HEK293 (cell line): ENCODE results near the gene SPTBN5.

ENCODE experiments used
- CTCF ChIA-PET: fragments of 350-600 bp; formaldehyde crosslinking; extraction: SDS; loops from one replicate; lab custom pipeline; 2021; ENCODE audit warnings: antibody characterized with exemption; lab: Yijun Ruan, JAX
- POLR2A ChIA-PET: fragments of 300-600 bp; formaldehyde crosslinking; extraction: SDS; loops from one replicate; lab custom pipeline; 2020; ENCODE audit warnings: antibody characterized with exemption, inconsistent platforms; lab: Yijun Ruan, JAX
- H3K27ac ChIP-seq: fragments of 200-500 bp; sonication (Bioruptor generic); 2 replicates; pipeline ENCODE4 v1.5.1; 2014; ENCODE audit warnings: low read depth, low read length, control low read depth, inconsistent platforms; ENCODE audit errors: extremely low read depth
- H3K36me3 ChIP-seq, 2 experiments: fragments of 200-500 bp in 1 of 2; sonication (Bioruptor generic) in 1 of 2; 1 replicate in 1 of 2; 2 replicates in 1 of 2; pipeline ENCODE4 v1.5.1; 2014 to 2017; ENCODE audit warnings: inconsistent platforms in 2 of 2, low read length in 2 of 2; ENCODE audit not compliant: control insufficient read depth in 2 of 2, insufficient read depth in 1 of 2
- H3K4me1 ChIP-seq: fragments of 200-500 bp; sonication (Bioruptor generic); 2 replicates; pipeline ENCODE4 v1.5.1; 2014; ENCODE audit warnings: mild to moderate bottlenecking, low read length, inconsistent platforms; ENCODE audit not compliant: control insufficient read depth, insufficient read depth
- H3K4me3 ChIP-seq: 2 replicates; pipeline ENCODE4 v1.5.1; 2011; ENCODE audit warnings: low read depth, mild to moderate bottlenecking, control low read depth, low read length, moderate library complexity
- H3K9me3 ChIP-seq: fragments of 200-500 bp; sonication (Bioruptor generic); 2 replicates; pipeline ENCODE4 v1.5.1; 2014; ENCODE audit warnings: low read depth, low read length, inconsistent platforms; ENCODE audit not compliant: control insufficient read depth, insufficient read depth
- FEZF1 ChIP-seq: fragments of 450-650 bp; formaldehyde crosslinking; IDR thresholded peaks from 2 replicates; pipeline ENCODE4 v1.5.1; 2016; ENCODE audit warnings: missing biosample characterization, missing genetic modification characterization
- GLI4 ChIP-seq: fragments of 450-650 bp; formaldehyde crosslinking; IDR thresholded peaks from 2 replicates; pipeline ENCODE4 v1.5.1; 2016; ENCODE audit warnings: missing biosample characterization, missing genetic modification characterization
- HIC1 ChIP-seq: fragments of 450-650 bp; formaldehyde crosslinking; IDR thresholded peaks from 2 replicates; pipeline ENCODE4 v1.5.1; 2016; ENCODE audit warnings: missing biosample characterization, missing genetic modification characterization
- HOXA7 ChIP-seq: sonication (generic); formaldehyde crosslinking; IDR thresholded peaks from 2 replicates; pipeline ENCODE4 v1.8.1; 2022; ENCODE audit warnings: missing genetic modification reagents, borderline replicate concordance
- ZIC2 ChIP-seq: fragments of 450-650 bp; formaldehyde crosslinking; IDR thresholded peaks from 2 replicates; pipeline ENCODE4 v1.5.1; 2016; ENCODE audit warnings: missing biosample characterization, missing genetic modification characterization
- ZNF114 ChIP-seq: fragments of 450-650 bp; formaldehyde crosslinking; IDR thresholded peaks from 2 replicates; pipeline ENCODE4 v1.5.0; 2017; ENCODE audit warnings: missing biosample characterization, missing genetic modification characterization
- ZNF138 ChIP-seq: fragments of 450-650 bp; formaldehyde crosslinking; IDR thresholded peaks from 2 replicates; pipeline ENCODE4 v1.5.1; 2016; ENCODE audit warnings: missing biosample characterization, missing genetic modification characterization, borderline replicate concordance
- ZNF140 ChIP-seq: fragments of 450-650 bp; formaldehyde crosslinking; IDR thresholded peaks from 2 replicates; pipeline ENCODE4 v1.5.1; 2016; ENCODE audit warnings: missing biosample characterization, missing genetic modification characterization
- ZNF169 ChIP-seq: fragments of 450-650 bp; formaldehyde crosslinking; IDR thresholded peaks from 2 replicates; pipeline ENCODE4 v1.5.1; 2016; ENCODE audit warnings: missing biosample characterization, missing genetic modification characterization
- ZNF175 ChIP-seq: fragments of 450-650 bp; formaldehyde crosslinking; IDR thresholded peaks from 2 replicates; pipeline ENCODE4 v1.5.1; 2016; ENCODE audit warnings: missing biosample characterization, missing genetic modification characterization
- ZNF292 ChIP-seq: fragments of 450-650 bp; formaldehyde crosslinking; IDR thresholded peaks from 2 replicates; pipeline ENCODE4 v1.5.1; 2016; ENCODE audit warnings: low read depth, missing biosample characterization, missing genetic modification characterization, borderline replicate concordance
- ZNF350 ChIP-seq: fragments of 450-650 bp; formaldehyde crosslinking; IDR thresholded peaks from 2 replicates; pipeline ENCODE4 v1.5.0; 2017; ENCODE audit warnings: missing biosample characterization, mild to moderate bottlenecking, missing genetic modification characterization
- ZNF426 ChIP-seq: fragments of 450-650 bp; formaldehyde crosslinking; IDR thresholded peaks from 2 replicates; pipeline ENCODE4 v1.5.1; 2017; ENCODE audit warnings: missing biosample characterization, missing genetic modification characterization, mild to moderate bottlenecking, inconsistent platforms, moderate library complexity
- ZNF48 ChIP-seq: fragments of 450-650 bp; formaldehyde crosslinking; IDR thresholded peaks from 2 replicates; pipeline ENCODE4 v1.5.1; 2016; ENCODE audit warnings: missing biosample characterization, missing genetic modification characterization
- ZNF530 ChIP-seq: fragments of 450-650 bp; formaldehyde crosslinking; IDR thresholded peaks from 2 replicates; pipeline ENCODE4 v1.5.1; 2016; ENCODE audit warnings: low read depth, missing biosample characterization, missing genetic modification characterization
- ZNF544 ChIP-seq: fragments of 450-650 bp; formaldehyde crosslinking; IDR thresholded peaks from 2 replicates; pipeline ENCODE4 v1.5.0; 2017; ENCODE audit warnings: missing biosample characterization, missing genetic modification characterization
- ZNF549 ChIP-seq: fragments of 450-650 bp; IDR thresholded peaks from 2 replicates; pipeline ENCODE4 v1.5.1; 2018; ENCODE audit warnings: missing biosample characterization, missing genetic modification characterization, mild to moderate bottlenecking, inconsistent platforms, moderate library complexity
- ZNF585B ChIP-seq: fragments of 450-650 bp; formaldehyde crosslinking; IDR thresholded peaks from 2 replicates; pipeline ENCODE4 v1.5.1; 2016; ENCODE audit warnings: missing biosample characterization, missing genetic modification characterization
- ZNF610 ChIP-seq: fragments of 450-650 bp; formaldehyde crosslinking; IDR thresholded peaks from 2 replicates; pipeline ENCODE4 v1.5.1; 2016; ENCODE audit warnings: missing biosample characterization, missing genetic modification characterization, borderline replicate concordance
- TF ChIP-seq, protein P1 (sequence below): sonication (generic); formaldehyde crosslinking; IDR thresholded peaks from 2 replicates; pipeline ENCODE4 v1.8.1; 2022; ENCODE audit warnings: mild to moderate bottlenecking, moderate library complexity, missing genetic modification reagents
- TF ChIP-seq, protein P2 (sequence below): fragments of 450-650 bp; formaldehyde crosslinking; IDR thresholded peaks from 2 replicates; pipeline ENCODE4 v1.5.1; 2016; ENCODE audit warnings: missing biosample characterization, missing genetic modification characterization

SPTBN5 gene

GRCh38 chr15:41932101-41932500 lies 38.2 kb upstream of the SPTBN5 start:
- no peak overlapping the region for H3K4me3 ChIP-seq
- H3K27ac ChIP-seq = no peak overlapping the region
- H3K36me3 ChIP-seq = no peaks in the 10 kb centered on the region
- TF ChIP-seq ZNF610 (tag by site-specific recombination) = no peak
- TF ChIP-seq ZNF292 (tag by site-specific recombination) = no peak
- TF ChIP-seq ZNF140 (tag by site-specific recombination) = no peak
- no peak for TF ChIP-seq FEZF1
- TF ChIP-seq ZNF350 (tag by site-specific recombination) = no peak
- no peak for TF ChIP-seq ZNF175 (tag by site-specific recombination)
- no peak for TF ChIP-seq ZNF530
- no peak for TF ChIP-seq ZNF549 (tag by site-specific recombination)
- TF ChIP-seq ZNF138 = no peak
- no peak for TF ChIP-seq ZNF48 (tag by site-specific recombination)
- no peak for TF ChIP-seq ZNF426 (tag by site-specific recombination)
- TF ChIP-seq GLI4 = no peak
- TF ChIP-seq ZNF585B = no peak
- no peak for TF ChIP-seq ZIC2 (tag by site-specific recombination)
- TF ChIP-seq, protein P1, sequence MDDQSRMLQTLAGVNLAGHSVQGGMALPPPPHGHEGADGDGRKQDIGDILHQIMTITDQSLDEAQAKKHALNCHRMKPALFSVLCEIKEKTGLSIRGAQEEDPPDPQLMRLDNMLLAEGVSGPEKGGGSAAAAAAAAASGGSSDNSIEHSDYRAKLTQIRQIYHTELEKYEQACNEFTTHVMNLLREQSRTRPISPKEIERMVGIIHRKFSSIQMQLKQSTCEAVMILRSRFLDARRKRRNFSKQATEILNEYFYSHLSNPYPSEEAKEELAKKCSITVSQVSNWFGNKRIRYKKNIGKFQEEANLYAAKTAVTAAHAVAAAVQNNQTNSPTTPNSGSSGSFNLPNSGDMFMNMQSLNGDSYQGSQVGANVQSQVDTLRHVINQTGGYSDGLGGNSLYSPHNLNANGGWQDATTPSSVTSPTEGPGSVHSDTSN (CRISPR knock-in tag) = no peak
- TF ChIP-seq ZNF114 (tag by site-specific recombination) = no peak
- no peak for TF ChIP-seq ZNF544
- TF ChIP-seq, protein P2, sequence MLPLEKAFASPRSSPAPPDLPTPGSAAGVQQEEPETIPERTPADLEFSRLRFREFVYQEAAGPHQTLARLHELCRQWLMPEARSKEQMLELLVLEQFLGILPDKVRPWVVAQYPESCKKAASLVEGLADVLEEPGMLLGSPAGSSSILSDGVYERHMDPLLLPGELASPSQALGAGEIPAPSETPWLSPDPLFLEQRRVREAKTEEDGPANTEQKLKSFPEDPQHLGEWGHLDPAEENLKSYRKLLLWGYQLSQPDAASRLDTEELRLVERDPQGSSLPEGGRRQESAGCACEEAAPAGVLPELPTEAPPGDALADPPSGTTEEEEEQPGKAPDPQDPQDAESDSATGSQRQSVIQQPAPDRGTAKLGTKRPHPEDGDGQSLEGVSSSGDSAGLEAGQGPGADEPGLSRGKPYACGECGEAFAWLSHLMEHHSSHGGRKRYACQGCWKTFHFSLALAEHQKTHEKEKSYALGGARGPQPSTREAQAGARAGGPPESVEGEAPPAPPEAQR (tag by site-specific recombination) = no peak
- no peak for TF ChIP-seq ZNF169 (tag by site-specific recombination)
- POLR2A ChIA-PET = no interaction called here
- no peaks in the 10 kb centered on the region for H3K9me3 ChIP-seq
- H3K4me1 ChIP-seq = peaks cover 38% of the 10 kb centered on the region
- CTCF ChIA-PET = interaction anchor here (0.6 to 1.1 kb wide), 2 partner anchors 13 to 28 kb away, joined by 3 read pairs; no protein-coding TSS in a partner anchor

- H3K36me3 ChIP-seq = no peaks in the 10 kb centered on the region
- POLR2A ChIA-PET = interaction anchor here (1.5 kb wide), 1 partner anchor 104 kb away, joined by 4 read pairs; no protein-coding TSS in a partner anchor
- CTCF ChIA-PET = interaction anchor here (0.7 to 1.0 kb wide), 4 partner anchors 12 to 24 kb away, joined by 3 read pairs; no protein-coding TSS in a partner anchor
- TF ChIP-seq HOXA7 (no peak), HIC1 (tag by site-specific recombination) (peak; percentile 0; the same call in 1 of the 2 replicates)
- no peak overlapping the region for H3K4me3 ChIP-seq
- H3K4me1 ChIP-seq = peaks cover 38% of the 10 kb centered on the region
- no peak overlapping the region for H3K27ac ChIP-seq
- H3K9me3 ChIP-seq = no peaks in the 10 kb centered on the region
Observed at GRCh38 chr15:41930867-41931222, 37.0 kb upstream of the SPTBN5 start.
